Measurements from ENCODE around the gene CDYL. TPM values are rescaled to one million over a fixed set of nuclear protein-coding genes. Genes with fewer than 3 reads are reported as not detected.

CDYL gene
- total RNA-seq, 1 experiment from 2014 or later: 38.4 TPM

- ChIA-PET POLR2A (ENCODE audit: unreplicated experiment) (interaction anchor here (0.6 kb wide), 2 partner anchors 37 to 80 kb away, joined by 3 to 4 read pairs; no protein-coding TSS in a partner anchor), CTCF (interaction anchor here (0.6 kb wide), 1 partner anchor 72 kb away, joined by 4 read pairs; no protein-coding TSS in a partner anchor)
- H3K27me3 ChIP-seq (ENCODE audit: low read length): no peaks in the 10 kb centered on the region
- H3K9me2 ChIP-seq (replicated peaks; ENCODE audit: low read length): no peaks in the 10 kb centered on the region
- H4K20me1 ChIP-seq (ENCODE audit: low read length): peaks cover 60% of the 10 kb centered on the region
- intact Hi-C loops (cut with micrococcal nuclease): no loop called here
- DNase-seq: peak; percentile 55
- H3K4me1 ChIP-seq (ENCODE audit: insufficient read depth, low read length): peaks cover 17% of the 10 kb centered on the region
- no peak overlapping the region for H3K27ac ChIP-seq (ENCODE audit: low read length)
- no peak overlapping the region for H3K4me2 ChIP-seq (ENCODE audit: low read length)
- 0 out of 2 replicates have a peak, but pooled peaks cover 4% of the 10 kb centered on the region for H3K9me3 ChIP-seq (ENCODE audit: low read length)
- no peak overlapping the region for H3K9ac ChIP-seq (ENCODE audit: low read length)
- H2AFZ ChIP-seq (ENCODE audit: low read length): no peak overlapping the region
- peaks cover 100% of the 10 kb centered on the region for H3K79me2 ChIP-seq (ENCODE audit: low read length)
- H3K4me3 ChIP-seq (ENCODE audit: low read length): no peak overlapping the region
- no peaks in the 10 kb centered on the region for H3F3A ChIP-seq (ENCODE audit: low read length, unreplicated experiment)
- peak; percentile 73 for ATAC-seq
- peak; percentile 77 for TF ChIP-seq CTCF (conservative IDR thresholded peaks at IDR 0.05; ENCODE audit: low read depth, low read length)
- no peak for TF ChIP-seq EZH2phosphoT487 (IDR thresholded peaks at IDR 0.05; ENCODE audit: borderline replicate concordance, low read length)
- no peak for TF ChIP-seq EZH2 (IDR thresholded peaks at IDR 0.05; ENCODE audit: low read length, unreplicated experiment)
- BruUV-seq (replicated peaks): no TSS peak
- no peaks in the 10 kb centered on the region for H3K36me3 ChIP-seq (ENCODE audit: low read depth, low read length)
These were observed 72.3 kb downstream of the CDYL start for GRCh38 chr6:4848382-4849068.

GRCh38 chr6:4849226-4850022 is 73.2 kb downstream of the CDYL start:
- DNase-seq (no peak), ATAC-seq (no peak)
- BruUV-seq (replicated peaks): no TSS peak
- no peaks in the 10 kb centered on the region for H3K27me3 ChIP-seq (ENCODE audit: low read length)
- H4K20me1 ChIP-seq (ENCODE audit: low read length): peaks cover 69% of the 10 kb centered on the region
- H2AFZ ChIP-seq (ENCODE audit: low read length): no peak overlapping the region
- ChIA-PET CTCF (interaction anchor here (0.6 kb wide), 2 partner anchors 18 to 73 kb away, joined by 4 to 5 read pairs; no protein-coding TSS in a partner anchor), POLR2A (ENCODE audit: unreplicated experiment) (interaction anchor here (0.6 kb wide), 2 partner anchors 36 to 79 kb away, joined by 3 to 4 read pairs; no protein-coding TSS in a partner anchor)
- H3K9me2 ChIP-seq (replicated peaks; ENCODE audit: low read length): no peaks in the 10 kb centered on the region
- peaks cover 99% of the 10 kb centered on the region for H3K79me2 ChIP-seq (ENCODE audit: low read length)
- H3K4me1 ChIP-seq (ENCODE audit: insufficient read depth, low read length): peaks cover 26% of the 10 kb centered on the region
- H3K4me3 ChIP-seq (ENCODE audit: low read length): no peak overlapping the region
- 0 out of 2 replicates have a peak, but pooled peaks cover 4% of the 10 kb centered on the region for H3K9me3 ChIP-seq (ENCODE audit: low read length)
- H3K27ac ChIP-seq (ENCODE audit: low read length): no peak overlapping the region
- H3K36me3 ChIP-seq (ENCODE audit: low read depth, low read length): no peaks in the 10 kb centered on the region
- H3K9ac ChIP-seq (ENCODE audit: low read length): no peak overlapping the region
- no peak overlapping the region for H3K4me2 ChIP-seq (ENCODE audit: low read length)
- intact Hi-C loops (cut with micrococcal nuclease): no loop called here
- TF ChIP-seq EZH2phosphoT487 (IDR thresholded peaks at IDR 0.05; ENCODE audit: borderline replicate concordance, low read length) (no peak), EZH2 (IDR thresholded peaks at IDR 0.05; ENCODE audit: low read length, unreplicated experiment) (no peak), CTCF (conservative IDR thresholded peaks at IDR 0.05; ENCODE audit: low read depth, low read length) (no peak)
- no peaks in the 10 kb centered on the region for H3F3A ChIP-seq (ENCODE audit: low read length, unreplicated experiment)

Data from PC-3 (cell line).